Stimulated activated CD4-positive, alpha-beta T cell treated with anti-CD3 and anti-CD28 coated beads, Interleukin-12 subunit alpha, Interleukin-12 subunit beta, amount 100 ng/mL, for 48 hours (primary cell): ENCODE measurements around the gene TMEM26.

Source experiments
- DNase-seq, 3 donors: peaks; one replicate each; pipeline ENCODE4 v3.0.0-alpha.2; 2020; ENCODE audit warnings: low read depth in 2 of 3, low spot score in 1 of 3

TMEM26 gene

DNA sequence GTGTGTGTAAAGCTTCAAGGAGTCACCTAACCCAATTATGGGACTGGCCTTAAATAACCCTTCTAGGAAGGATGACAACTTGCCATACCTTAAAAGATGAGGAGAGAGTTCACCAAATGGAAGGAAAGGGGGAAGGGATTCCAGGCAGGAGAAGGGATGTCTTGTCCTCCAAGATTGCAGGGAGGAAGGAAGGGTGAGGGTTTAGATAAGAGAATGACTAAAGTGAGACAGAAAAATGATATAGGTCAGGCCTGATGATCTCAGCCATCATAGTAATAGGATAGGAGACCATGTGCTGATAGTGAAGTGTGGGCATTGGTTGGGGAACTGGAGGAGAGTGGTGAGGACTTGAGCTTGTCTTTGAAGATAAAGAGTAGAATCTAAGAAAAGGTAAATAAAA lies 7.7 kb upstream of the TMEM26 start:
- no peak for DNase-seq

- no peak for DNase-seq
Measured at GRCh38 chr10:61458031-61458430, 4.8 kb upstream of the TMEM26 start.

- DNase-seq, result no peak
Measured at GRCh38 chr10:61456095-61456789, 3.1 kb upstream of the TMEM26 start.

GRCh38 chr10:61455656-61456055 lies 2.5 kb upstream of the TMEM26 start:
- no peak for DNase-seq

DNA sequence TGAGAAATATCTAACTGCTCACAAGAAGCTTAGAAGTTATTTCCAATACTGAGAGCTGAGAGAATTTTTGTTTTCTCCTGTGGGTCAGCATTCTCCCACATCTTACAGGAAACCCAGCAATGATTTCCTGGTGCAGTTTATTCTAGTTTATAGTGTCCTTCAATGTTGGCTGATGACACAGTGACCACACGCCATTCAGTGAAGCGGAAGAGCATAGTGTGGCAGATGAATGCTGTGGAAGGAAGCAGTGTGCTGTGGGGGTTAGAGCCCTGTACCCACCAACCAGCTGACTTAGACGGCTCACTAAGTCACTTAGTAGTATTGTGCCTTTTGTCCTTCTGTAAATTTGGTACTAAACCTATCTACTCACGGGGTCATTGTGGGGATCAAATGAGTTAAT lies 1.4 kb upstream of the TMEM26 start:
- DNase-seq, result no peak

- no peak for DNase-seq
Measured at GRCh38 chr10:61452151-61452651, 980 bp downstream of the TMEM26 start.

- no peak for DNase-seq
Measured at GRCh38 chr10:61451357-61451756, 1.8 kb downstream of the TMEM26 start.

GRCh38 chr10:61448841-61449600 lies 4.2 kb downstream of the TMEM26 start:
- DNase-seq, result no peak

DNA sequence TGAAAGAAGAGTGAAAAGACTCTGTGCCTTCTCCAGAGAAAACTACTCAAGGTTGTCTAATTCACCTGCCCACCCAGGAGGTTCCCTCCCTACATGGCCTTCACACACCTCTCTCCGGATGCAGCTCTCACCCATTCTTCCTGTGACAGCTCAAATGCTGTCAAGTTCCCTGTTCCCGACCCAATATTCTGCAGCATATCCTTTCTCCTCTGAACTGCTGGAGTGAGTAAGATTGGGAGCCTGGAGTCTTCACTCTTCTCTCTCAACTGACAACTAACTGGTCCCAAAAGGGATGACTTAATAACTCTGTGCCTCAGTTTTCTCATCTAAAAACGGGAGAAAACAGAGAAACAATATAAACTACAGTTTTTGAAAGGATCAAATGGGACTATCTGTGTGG lies 5.1 kb downstream of the TMEM26 start:
- DNase-seq, result no peak

- no peak for DNase-seq
Measured at GRCh38 chr10:61439058-61439609, 14.0 kb downstream of the TMEM26 start.

- DNase-seq, result no peak
Measured at GRCh38 chr10:61438141-61438988, 14.8 kb downstream of the TMEM26 start.

GRCh38 chr10:61423178-61423577 lies 30.0 kb downstream of the TMEM26 start:
- DNase-seq, result no peak

DNA sequence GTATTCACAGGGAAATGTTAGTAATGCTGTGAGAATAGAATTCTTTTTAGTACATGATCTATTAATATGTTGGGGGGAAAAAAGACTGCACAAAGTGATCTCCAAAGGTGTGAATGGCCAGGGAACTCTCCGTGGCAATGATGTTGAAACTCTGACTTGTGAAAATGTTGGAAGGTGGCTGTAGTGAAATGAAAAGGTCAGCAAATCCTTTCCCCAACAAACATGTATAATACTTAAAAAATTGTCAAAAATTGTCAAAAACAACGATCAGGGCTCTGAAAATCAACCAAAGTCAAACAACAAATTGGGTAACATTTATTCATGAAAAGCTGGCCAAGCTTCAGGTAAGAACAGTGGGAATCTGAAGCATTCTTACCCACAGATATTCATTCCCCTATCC lies 35.5 kb downstream of the TMEM26 start:
- no peak for DNase-seq

DNA sequence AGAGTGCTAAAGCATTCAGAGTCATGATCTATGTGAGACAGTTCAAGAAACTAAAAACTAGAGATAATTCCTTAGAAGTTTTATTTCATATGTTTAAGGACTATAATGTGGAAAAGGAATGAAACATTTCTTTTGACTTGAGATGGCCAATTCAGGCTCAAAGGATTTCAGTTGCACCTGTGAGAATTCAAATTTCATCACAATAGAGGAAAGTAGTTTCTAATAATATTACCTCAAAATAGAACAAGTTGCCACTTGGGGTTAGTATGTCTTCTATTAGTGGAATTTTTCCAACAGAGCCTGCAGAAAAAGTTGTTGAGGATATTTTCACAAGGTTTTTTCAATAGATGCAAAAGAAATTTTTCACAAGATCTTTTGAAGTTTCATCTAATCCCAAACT lies 37.4 kb downstream of the TMEM26 start:
- no peak for DNase-seq

- DNase-seq, result no peak
Measured at GRCh38 chr10:61411706-61412105, 41.5 kb downstream of the TMEM26 start.

GRCh38 chr10:61410353-61411070 lies 42.7 kb downstream of the TMEM26 start:
- DNase-seq, result no peak

DNA sequence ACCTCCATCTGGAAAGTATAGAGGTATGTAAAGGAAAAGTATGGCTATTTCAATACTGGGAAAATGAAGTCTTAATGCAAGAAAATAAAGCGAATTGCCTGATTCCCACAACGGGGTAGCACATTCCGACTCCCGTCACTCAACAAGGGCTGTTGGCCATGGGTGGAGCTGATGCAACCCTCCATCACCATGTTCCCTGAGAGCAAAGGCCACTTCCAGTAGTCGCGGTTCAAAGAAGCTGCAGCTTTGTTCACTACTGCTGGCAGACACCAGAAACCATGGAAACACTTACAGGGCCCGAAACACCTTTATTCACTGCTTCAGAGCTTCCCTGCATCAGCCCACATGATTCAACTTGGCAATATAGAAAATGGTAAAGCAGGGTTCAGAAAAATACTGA lies 44.0 kb downstream of the TMEM26 start:
- no peak for DNase-seq

- DNase-seq, result no peak
Measured at GRCh38 chr10:61408105-61408504, 45.1 kb downstream of the TMEM26 start.

DNA sequence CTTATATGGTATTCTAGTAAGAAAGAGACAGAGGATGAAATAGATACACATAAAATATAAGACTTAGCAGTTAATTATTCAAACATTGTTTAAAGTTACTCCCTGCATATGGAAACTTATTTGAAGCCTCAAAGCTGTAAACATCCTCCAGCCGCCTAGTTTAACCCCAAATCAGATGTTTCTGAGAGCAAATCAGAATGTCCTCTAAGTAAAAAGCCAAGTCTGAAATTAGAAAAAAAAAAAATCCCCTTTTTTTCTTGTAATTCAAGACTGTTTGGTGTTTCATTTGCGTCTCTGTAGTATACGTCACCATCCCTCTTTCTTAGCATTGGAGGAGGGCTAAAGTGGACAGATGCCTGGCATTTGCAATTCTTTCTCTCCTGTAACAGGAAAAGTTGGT lies 46.4 kb downstream of the TMEM26 start:
- DNase-seq, result no peak

DNA sequence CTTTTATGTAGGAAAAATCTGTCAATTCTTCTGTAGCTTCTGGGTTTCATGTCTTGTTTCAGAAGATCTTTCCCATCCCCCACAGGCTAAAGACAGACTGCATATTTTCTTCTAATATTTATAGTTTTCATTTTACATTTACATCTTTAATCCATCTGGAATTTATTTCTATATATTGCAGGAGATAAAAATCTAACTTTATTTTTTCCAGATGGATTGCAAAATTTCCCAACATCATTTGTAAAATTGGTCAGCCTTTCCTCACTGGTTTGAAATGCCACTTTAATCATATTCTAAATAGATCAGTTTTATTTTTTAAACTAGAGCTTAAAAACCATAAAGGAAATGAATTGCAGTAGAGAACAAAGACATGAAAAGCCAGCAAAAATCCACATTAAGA lies 46.9 kb downstream of the TMEM26 start:
- no peak for DNase-seq

- DNase-seq, result no peak
Measured at GRCh38 chr10:61404751-61405150, 48.4 kb downstream of the TMEM26 start.
